Jurkat, Clone E6-1 (cell line): Measurements from ENCODE around the gene HS2ST1.

Experiments used
- DNase-seq: peaks from one replicate; pipeline ENCODE4 v3.0.0-alpha.2; 2011; ENCODE audit warnings: low read depth, low spot score
- H3K4me3 ChIP-seq: 2 replicates; pipeline ENCODE4 v1.5.1; 2011; ENCODE audit warnings: mild to moderate bottlenecking, low read length, control low read depth, moderate library complexity

HS2ST1 gene

DNA sequence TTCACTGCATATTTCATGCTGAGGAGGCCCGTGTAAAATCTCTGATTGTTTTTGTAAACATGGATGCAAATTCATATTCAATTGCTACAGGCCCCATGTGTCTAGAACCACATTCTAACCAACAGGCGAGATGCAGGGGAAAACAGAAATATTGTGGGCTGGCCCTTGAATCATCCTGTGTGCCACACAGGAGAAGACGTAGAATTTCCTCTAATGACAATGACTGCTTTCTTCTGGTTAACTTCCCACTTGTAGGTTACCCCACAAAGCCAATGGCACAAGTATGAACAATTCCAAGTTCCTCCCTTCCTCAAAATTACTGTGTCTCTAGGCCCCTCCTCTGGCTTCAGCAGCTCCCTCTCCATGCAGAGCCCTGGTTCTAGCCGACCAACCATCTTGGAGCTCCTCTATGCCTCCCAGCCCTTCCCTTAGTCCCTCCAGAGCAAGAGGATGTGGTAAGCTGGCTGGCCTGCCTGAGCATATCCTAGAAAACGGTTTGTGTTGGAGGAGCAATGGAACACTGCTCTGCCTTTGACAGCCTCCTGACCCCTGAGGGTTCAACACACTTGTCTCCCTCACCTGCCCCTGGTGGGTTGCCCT, 205.2 kb downstream of the HS2ST1 start:
- no peak for DNase-seq
- H3K4me3 ChIP-seq, result no peak overlapping the region

DNA sequence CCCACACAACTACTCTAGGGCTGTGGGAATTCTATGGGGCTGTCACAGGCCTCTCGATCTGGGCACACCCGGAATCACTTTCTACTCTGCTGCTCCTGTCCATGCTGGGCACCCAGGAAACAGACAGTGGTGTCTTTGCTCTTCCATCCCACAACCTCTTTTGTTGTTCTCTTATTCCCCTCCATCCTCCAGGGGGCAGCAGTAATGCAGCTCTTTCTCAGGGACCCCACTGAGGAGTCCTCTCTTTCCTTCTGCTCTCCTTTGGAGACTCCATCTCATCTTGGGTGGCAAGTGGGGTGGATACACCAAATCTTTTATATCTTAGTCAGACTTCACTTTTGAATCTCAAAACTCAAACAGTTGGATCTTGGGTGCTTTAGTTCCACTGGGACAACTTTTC, 206.3 kb downstream of the HS2ST1 start:
- no peak for DNase-seq
- no peak overlapping the region for H3K4me3 ChIP-seq

DNA sequence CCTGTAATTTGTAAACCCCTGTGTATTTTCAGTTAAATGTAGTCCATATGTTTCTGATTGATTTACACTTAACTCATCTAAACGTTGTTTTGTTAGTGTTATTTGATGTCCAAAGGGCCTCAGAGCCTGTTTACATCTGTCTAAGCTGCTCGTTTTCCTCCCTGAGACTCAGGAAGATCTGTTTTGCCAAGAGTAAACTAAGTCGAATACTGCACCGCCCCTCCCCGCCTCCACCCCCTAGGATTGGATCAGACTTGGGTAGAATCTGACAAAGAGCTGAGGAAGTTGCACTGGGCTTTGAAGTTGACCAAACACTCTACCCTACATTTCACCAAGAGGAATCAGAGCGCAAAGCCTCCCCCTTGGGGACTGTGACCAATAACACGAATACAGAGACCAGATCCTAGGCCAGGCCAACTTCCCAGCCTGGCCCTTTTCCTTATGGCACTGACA, 207.3 kb downstream of the HS2ST1 start:
- H3K4me3 ChIP-seq, result no peak overlapping the region
- DNase-seq, result no peak

DNA sequence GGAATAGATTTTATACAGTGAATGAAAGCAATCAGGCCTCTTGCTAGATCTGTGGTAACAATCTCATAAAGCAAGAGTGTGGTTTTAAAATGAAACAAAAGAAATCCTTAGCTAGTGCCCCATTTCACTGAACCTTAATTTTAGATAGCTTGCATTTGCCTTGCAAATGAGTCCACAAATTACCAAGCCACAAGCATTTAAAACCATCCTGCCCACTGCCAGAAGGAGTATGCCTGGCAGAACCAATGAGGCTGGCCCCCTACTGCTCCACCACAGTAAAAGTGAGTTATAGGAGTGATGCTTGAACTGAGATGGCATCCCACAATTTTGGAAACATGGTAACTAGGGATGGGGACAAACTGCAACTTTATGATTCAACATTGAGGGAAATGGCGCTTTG, 207.8 kb downstream of the HS2ST1 start:
- DNase-seq, result no peak
- H3K4me3 ChIP-seq, result no peak overlapping the region

DNA sequence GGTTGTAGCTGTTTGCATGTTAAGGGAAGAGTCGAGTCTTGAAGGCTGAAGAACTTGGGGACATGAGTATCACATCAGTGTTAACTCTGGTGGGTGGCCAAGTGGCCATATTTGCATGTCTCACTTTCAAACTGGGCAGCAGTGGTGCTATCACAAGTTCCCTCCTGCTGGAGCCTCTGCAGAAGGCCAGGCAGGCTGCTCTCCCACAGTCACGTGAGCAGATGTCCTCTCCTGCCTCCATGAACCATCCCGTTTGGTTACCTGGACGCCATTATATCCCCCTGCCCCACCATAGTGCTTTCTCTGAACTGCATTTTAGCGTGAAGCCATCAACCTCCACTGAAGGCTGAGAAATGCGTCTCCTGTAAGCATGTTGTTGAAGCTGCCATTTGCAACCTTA, 209.2 kb downstream of the HS2ST1 start:
- DNase-seq, result no peak
- no peak overlapping the region for H3K4me3 ChIP-seq

DNA sequence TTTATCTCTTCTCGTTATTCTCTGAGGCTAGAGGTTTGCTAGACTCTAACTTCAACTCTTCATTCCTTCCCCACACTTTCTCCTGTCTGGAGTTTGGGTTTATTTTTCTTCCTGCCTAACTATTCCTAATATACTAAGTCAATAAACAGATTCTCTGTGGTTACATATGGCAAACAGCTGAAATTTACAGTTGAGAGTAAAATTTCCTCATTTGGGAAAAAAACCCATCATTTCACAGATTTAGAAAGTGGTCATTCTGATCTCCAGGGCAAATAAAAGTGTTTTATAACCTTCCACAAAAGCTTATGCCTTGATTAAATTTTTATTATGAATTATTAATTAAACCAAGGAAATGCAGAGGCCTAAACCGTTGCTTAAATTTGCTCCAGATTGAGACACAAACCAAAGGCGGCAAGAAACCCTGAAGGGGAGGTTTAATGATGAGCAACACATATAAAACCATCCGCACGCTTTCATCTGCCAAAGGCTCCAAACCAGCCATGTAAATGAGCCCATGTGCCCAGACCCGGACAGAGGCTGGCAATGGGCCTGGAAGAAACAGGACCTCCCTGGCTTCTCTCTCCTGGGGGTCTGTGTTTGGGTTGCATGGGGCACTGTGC, 212.6 kb downstream of the HS2ST1 start:
- no peak for DNase-seq

DNA sequence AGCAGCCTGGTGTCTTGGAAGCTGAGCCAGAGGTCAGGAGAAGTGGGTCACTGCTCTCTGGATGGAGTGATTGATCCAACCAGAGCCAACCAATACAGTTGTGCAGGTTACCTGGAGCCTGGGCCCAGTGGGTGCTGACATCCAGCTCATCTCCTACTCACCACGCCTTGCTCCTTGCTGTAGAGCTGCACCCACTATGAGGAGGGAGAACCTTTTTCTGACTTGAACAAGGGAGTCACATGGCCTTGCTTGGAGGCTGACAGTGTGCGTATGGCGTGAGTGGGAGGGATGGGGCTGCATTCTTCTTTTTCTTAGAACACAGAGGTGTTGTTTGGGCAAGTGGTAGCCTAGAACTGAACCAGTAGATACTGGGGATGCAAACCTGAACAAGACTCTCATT, 213.1 kb downstream of the HS2ST1 start:
- DNase-seq, result no peak
- no peak overlapping the region for H3K4me3 ChIP-seq

More for the DNA sequence above, 212.6 kb downstream of the HS2ST1 start:
- no peak overlapping the region for H3K4me3 ChIP-seq

DNA sequence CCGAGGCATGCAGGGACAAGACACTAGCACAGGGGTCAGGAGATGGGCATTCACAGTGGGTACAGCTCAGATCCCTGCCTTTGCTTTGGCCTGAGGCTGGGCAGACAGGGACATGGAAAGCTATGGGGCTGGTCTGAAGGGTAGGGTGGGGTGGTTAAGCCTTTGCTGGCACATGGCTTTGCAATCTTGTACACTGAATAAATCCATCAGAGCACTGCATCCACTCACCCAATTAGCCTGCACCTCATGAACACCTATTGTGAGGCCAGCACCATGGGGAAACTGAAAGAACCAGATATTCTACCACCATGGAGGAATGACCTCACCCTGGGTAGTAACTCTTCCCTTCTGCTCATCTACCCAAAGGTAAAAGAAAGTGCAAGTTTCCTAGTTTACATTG, 214.6 kb downstream of the HS2ST1 start:
- no peak for DNase-seq

DNA sequence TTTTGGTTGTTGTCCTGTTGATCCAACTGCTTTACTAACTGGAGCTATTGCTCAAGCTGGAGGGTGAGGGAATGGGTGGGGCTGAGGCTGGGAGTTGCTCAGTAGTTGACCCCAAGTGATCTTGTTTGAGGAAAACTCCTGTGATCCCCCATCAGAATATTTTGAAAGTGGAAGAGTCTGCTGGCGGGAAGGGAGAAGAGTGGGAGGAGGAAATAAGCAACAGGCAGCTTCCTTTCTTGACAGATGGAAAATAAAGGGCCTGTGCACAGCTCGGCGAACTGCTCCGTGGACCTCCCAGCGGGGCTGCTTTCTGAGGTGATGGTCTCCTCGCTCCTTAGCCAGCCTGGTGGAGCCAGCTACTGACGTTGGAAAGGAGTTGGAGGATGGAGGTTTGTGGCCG, 215.2 kb downstream of the HS2ST1 start:
- no peak for DNase-seq
- H3K4me3 ChIP-seq, result no peak overlapping the region

More for the DNA sequence above, 214.6 kb downstream of the HS2ST1 start:
- H3K4me3 ChIP-seq, result no peak overlapping the region

DNA sequence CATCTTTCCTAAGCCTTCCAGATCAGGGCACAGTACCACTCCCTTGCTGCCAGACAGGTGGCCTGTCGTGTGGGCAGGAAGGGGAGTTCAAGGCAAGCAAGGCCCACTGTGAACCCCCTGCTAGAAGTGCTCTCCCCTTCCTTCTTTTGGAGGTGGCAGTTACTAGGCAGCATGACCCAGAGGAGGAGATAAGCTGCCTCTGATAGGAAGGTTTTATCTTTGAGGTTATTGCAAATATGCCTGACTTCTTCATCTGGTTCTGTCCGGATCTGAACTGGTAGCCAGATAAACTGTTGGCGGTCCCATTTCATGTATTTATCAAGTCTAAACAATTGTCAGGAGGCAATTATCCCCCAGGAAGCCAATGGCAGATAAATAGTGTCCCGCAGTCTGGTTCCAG, 216.0 kb downstream of the HS2ST1 start:
- no peak for DNase-seq
- H3K4me3 ChIP-seq, result no peak overlapping the region

DNA sequence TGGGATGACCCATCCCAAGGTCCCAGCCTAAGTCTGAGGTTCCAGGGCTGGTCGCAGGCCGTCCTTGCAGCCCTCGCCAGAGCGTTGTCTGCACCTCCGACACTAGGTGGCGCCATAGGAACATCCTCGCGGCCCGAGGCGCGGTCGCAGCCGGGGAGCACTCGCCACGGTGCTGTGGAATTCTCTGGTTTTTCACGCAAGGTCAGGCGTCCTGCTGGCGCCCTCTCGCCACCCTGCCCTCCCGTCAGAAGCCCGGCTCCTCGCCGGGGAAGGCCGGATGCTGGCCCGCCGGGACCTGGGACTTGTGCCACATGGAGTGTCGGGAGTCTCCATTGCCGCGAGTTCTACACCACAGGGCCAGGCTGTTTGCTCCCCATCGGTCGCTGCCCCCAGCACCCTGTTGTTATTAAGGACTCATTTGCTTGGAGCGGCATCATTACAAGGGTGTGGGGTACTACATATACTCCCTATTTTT, 217.4 kb downstream of the HS2ST1 start:
- peak; percentile 36 for DNase-seq
- H3K4me3 ChIP-seq, result peak overlapping the region; percentile 44

DNA sequence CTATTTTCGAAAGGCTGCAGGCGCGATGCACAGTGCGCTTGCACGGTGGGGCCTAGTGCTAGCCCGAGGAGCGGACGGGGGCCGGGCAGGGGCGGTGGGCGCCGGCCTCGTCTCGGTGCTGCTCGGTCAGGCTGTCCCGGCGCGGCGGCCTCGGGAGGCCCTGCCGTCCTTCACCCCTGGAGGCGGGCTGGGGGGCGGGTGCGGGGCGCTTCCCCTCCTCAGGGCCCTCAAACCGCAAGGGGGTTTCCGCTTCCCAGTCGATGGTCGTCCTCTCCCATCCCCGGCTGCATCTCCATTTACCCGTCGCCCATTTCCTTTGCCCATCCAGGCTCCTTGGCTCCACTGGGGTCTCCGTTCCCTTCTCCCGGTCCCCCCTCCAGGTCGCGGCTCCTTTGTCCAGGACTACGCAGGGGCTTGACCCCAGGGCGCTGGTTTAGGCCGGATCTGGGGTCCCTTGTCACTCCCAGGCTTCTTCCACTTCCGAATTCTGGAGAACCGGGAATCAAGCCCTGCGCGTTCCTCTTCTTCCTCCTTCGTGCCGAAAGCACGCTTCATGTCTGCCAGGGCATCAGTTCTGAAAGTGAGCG, 217.9 kb downstream of the HS2ST1 start:
- H3K4me3 ChIP-seq, result peak overlapping the region; percentile 44; the same call in 1 of the 2 replicates
- no peak for DNase-seq

DNA sequence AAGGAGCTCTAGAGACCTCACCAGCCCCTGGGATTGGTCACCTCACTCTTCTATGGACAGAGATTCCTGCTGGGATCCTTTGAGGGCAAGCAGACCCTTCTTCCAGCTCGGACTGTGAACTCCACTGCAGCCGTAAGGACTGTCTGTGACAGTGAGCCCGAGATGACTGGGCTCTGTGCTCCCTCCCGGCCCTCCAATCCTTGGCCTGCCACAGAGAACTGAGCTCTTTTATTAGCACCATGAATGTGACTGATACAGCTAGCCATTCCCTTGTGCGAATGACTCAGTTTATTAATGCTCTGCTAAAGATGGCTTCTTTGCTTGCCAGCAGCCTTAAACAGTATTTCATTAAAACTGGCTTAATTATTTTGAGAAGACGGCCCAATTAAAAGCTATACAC, 219.6 kb downstream of the HS2ST1 start:
- no peak overlapping the region for H3K4me3 ChIP-seq
- DNase-seq, result no peak

DNA sequence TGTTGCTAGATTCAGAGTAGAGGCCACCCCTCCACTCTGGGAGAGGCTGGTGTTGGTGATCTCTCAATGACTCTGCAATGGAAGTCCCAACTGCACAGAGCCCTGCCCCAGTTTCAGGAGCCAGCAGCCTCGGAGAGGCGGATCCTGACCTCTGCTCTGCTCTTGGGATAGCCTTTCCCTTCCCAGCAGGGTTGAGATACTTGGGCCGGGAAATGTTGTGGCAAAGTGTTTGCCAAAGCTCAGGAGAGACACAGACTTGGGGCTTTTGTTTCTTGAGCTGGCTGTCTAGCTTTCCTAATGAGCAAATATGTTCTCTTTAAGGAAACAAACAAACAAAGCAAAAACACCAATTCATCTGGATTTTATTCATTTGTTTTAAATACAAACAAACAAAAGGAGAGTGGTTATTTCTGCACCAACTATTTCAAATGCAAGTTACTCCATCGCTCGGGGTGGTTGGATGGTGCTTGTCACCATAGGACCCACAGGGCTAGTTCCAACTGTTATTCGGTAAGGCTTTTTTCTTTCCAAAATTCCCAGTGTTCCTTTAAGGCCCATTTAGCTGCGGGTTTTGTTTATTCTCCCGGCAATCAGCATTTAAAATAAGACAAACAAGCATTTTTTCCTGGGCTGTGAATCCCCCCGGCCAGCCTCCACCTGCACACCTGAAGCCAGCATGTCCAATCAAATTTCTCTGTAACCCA, 220.3 kb downstream of the HS2ST1 start:
- no peak overlapping the region for H3K4me3 ChIP-seq
- no peak for DNase-seq

DNA sequence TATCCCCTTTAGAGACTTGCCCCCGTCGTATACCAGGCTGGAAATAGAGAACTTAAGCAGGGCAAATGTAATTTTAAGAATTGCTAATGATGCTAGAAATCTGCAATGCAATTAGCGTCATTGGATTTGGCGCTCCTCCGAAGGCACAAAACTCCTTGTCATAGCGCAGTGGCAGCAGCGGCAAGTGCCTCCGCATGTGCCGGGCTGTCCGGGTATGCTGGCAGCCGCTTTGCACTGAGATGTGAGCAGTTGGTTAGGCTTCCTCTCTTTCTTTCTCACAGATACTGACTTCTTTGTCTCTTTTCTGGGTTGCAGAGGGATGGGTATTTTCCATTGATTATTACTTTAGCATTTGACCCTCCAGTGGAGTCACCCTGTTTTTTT, 220.9 kb downstream of the HS2ST1 start:
- no peak overlapping the region for H3K4me3 ChIP-seq
- DNase-seq, result no peak

DNA sequence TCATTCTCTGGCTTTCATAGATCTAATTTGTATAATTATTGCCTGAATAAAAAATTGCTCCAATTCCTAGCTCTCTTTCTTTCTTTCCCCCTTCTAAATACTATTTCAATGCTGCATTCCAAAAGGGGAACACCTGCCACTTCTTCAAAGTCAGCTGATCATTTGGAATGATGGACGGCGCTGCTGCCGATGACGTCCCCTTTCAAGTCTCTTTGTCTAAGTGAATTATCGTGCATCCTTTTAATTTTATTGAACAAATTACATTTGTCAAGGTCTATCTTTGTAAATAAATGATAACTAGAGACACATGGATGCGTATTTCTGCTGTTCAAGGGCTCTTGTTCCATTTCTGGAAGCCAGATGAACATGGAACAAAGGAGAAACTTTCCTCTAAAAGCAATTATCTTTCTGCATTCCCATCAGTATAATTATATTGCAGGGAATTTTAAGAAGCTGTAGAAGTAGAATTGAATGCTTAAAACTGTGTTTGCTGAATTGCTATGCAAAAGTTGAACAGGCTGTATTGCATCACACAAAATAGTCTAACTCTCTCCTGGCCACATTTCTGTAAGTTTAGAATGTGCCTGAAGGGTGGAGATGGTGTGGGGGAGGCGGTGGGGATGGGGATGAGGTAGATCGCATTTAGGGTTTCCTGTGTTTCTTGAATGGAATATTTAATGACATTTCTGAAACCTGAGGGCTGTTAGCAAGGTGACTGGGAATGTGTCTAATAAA, 222.3 kb downstream of the HS2ST1 start:
- no peak overlapping the region for H3K4me3 ChIP-seq
- no peak for DNase-seq

DNA sequence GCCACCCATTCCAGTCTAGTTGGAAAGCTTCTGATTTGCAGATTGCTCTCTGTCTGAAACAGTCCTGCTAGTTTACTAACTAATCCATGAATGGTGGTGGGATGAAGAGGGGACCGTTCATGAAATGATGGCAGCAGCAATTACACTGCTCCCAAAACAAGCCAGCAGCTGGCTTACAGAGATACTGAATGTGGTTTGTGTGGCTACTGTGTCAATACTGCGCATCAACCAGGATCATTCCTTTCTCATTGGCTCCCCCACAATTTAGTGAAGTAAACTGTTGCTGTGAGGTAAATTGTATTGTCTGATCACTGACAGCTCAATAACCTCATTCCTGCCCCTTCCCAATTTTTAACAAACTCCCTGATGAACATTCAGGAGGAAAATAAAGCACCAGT, 222.9 kb downstream of the HS2ST1 start:
- DNase-seq, result no peak
- no peak overlapping the region for H3K4me3 ChIP-seq

DNA sequence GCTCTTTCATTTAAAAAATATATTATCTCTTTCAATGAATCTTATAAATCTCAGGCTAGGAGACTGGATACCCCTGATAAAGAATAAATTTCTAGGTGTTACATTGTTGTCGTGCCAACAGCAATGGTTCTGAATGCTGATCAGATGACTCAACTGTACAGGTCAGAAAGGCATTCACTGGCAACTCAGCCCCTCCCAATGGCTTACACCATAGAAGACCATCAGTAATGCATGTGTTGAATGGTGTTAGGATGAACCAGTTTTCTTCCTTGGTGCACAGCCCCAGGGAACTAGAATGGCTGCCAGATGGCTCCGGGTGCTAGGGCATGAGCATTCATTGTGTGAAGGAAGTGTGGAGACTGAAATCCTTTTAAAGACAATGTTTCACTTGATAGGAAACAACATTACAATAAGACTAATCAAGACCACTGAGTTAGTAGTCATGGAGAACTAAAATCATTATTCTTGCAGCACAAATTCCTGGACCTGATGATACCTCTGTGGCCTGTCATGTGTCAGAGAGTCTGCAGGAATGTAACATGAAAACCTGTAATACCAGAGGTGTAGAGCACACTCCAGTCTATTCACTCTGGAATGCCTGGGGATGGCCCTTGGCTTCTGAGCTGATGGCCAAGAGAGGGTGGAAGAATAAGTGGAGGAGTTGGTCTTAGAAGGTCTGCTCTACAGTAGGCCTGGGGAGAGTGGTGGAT, 226.6 kb downstream of the HS2ST1 start:
- no peak for DNase-seq

DNA sequence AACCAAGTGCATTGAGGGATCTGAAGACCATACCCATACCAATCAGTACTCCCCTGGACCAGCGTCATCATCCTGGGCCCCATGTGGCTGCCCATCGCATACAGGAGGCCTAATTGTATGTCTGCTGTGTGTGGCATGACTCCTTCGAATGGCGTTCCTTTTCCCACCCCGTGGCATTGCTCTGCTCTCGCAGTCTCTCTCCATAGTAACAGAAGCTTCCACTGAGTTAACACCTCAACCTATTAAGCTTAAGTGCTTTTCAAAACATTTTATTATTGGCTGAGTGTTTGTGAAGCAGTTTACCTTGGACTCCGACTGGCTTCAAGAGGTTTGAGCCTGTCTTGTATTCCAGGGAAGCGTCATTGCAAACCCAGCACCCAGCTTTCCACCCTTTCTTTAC, 227.1 kb downstream of the HS2ST1 start:
- no peak overlapping the region for H3K4me3 ChIP-seq
- DNase-seq, result no peak

More for the DNA sequence above, 226.6 kb downstream of the HS2ST1 start:
- no peak overlapping the region for H3K4me3 ChIP-seq
